HG03521 (cell line): Measurements from ENCODE around the gene LDLRAD3.

Source experiments
- ATAC-seq: cut with Tn5 transposase; IDR thresholded peaks from one replicate; pipeline ENCODE4 v1.9.1; 2021; ENCODE audit warnings: mild to moderate bottlenecking, moderate library complexity; ENCODE audit not compliant: unreplicated experiment

LDLRAD3 gene

DNA sequence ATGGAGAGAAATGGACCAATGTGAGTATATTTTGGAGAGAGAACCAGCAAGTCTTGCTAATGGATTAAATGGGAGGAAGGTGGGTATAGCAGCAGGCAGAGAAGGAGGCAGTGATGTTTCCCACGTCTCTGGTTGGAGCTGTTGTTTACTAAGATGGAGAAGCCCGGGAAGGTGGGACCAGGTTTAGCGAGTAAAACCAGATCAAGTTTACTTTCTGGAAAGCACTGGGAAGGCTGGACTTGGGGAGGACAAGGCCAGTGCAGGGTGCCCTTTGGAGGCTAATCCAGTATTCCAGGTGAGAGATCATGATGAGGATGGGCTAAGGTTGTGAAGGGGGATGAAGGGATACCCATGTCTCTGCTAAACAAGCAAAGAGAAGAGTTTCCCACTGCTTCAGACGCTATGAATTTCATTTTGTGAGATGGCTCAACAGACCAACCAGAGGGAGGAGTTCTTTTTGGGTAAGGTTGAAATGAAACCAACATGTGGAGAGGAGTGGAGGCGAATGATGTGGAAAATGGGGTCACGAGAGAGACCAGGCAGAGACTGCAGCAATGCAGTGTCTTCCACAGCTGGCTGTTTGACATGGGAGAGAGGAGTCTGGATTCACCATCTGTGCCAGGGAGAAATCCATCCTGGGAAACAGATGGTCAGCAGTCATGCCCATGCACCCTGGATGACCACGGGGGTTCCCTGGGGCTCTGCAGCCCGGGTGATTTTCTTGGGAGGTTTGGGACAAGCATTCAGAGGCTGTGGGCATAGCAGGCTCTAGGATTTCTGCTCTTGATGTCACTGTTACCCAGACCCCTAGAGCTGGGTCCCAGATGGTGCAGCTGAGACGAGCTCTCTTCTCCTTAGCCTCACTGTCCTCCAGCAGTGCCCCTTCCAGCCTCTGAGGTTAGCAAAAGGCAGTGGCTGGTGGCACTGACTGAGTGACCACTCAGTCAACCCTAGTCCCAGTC is 320.4 kb downstream of the LDLRAD3 start:
- ATAC-seq: no peak

DNA sequence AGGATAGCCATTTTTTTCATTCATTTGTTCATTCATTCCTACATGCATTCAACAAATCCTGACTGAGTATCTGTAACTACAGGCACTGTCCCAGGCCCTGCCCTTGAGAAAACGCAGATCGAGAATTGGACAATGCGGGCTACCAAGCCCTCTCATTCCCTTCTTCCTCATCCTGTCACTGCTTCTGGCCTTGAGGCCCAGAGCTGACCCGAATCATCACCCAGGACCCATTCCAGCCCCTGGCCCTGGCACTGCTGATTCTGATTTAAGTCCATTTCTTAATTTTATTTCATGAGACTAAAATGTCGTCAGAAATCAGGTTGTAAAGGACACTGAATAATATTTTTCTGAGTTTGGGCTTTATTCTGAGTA is 321.1 kb downstream of the LDLRAD3 start:
- no peak for ATAC-seq

DNA sequence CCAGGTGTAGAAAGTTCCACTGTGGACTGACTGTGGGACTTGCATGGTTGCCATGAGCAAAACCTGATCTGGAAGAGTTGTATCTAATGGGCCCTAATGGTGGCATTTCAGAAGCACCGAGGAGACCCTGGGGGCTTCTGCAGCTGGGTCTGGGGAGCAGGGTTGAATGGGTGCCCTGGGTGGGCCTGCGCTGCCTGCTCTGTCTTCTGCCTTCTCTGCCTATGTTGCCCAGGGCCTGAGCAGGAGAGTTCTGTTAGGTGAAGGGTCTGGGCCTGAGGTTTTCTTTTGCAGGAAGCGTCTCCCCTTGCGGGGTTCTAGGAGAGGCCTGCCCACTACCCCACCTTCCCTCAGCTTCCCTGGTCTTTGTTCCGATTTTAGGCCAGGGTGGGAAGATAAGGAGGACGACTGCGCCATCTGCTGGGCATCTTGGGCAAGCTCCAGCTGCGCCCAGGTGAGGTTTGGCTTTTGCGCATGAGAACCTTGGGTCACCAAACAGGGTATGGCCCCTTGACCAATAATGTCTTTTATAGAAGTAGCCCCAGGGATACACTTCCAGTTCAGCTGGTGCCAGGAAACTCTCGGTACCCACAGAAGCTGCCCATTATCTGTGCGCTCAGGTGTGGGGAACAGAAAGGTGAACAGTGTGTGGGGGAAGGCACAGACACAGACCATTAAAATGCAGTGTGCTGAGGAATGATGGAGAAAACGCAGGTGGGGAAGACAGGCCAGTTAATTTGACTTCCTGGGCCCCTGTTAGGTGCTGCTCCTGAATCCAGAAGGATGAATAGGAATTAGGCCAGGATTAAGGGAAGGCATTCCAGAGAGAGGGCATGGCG is 322.1 kb downstream of the LDLRAD3 start:
- ATAC-seq: peak; percentile 69

DNA sequence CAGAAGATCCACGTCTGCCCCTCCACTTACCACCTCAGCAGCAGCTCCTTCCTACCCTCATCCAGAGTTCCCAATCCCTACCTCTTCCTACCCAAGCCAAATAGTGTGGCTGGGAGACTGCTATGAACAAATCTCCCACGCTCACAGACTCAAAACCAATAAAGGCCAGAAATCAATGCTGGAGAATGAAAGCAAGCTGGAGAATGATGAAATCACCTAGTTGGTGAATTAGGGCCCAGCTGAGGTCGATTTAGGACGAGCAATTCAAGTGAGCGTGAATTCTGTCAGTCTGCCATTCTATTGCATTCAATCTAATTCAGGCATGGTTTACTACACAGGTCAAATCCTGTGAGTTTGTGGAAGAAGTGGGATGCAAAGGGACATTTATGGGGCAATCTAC is 322.9 kb downstream of the LDLRAD3 start:
- no peak for ATAC-seq

DNA sequence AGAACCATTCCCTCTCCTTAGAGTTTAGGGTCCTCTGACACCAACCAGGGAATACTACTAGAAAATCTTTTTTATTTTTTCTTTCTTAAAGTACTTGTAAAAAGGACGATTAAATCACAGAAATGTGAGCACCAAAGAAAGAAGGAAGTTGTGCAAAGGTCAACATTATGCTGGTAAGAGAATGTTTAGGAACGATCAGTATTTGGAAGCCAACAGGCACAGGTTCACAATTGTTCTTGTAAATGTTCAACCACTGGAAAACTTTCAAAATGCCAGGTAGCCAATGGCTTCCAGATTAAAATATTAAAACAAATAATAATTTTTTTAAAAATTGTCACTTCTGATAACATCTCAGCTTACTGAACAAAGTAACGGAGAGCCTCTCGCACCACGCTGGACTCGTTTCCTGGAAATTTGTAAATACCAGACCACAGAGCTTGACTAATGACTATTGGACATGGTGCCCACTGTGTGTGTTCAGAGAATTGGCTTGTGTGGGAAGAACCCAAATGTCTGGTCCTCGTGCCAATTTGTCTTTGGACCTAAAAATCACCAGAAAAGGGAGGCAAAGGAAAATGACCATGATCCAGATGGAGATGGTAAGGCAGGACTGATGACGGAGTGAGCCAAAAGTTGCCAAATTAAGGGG is 324.6 kb downstream of the LDLRAD3 start:
- no peak for ATAC-seq

DNA sequence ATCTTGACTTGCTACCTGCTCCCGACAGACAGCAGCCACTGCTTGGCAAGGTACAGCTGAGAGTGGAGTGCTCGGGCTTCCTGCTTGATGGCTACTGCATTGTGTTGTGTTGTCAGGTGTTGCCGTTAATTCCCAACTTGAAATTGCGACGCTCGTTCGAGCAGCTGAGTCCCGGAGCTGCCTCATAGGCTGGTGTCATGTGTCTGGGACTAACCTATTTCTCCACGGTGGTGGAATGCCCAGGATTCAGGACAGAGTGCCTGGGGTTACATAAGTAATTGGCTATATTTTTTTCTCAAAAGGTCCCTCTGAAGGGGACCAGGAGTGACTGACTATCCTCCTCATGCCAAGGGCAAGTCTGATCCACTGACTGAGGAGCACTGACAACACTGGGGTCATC is 326.8 kb downstream of the LDLRAD3 start:
- ATAC-seq: no peak

DNA sequence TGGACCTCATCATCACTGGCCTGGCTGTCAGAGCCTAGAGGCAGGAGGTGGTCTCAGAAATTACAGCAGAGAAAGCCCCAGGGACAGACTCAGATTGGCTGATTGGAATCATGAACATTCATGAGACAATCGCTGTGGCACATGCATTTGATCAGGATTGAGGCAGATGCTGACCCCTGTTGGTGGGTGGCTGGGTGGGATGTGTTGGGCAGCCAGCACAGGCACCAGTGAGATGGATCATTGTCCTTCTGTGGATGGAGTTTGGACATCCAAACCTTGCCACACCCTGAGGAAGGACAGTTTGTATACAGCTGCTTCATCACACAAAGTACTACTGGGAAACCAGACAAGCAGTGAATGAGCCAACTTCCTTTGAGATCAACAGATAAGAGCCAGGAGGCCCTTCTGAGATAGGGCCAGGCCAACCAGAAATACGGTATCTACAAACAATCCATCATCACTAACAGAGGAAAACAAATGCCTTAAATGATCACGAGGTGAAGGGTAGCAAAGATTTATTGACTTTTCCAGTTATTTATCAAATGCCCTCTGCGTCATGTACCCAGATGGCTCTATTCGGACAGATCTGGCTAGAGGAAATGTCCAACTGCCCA is 328.0 kb downstream of the LDLRAD3 start:
- no peak for ATAC-seq

DNA sequence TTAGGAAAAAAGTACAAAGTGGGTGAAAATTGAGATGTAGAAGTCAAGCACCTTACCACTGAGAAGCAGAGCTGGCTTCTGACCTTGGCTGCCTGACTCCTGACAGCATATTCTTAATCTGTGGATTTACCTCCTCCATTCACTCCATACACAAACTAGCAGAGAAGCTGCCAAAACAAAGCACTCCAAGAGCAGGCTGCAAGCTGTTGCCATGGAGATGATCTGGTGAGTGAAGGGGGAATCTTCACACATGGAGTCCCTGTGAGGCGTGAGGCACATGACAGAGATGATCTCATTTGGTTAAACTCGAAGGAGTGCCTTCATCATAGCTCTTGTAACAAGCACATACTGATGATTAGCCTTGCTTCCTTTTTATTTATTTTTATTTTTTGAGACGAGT is 329.2 kb downstream of the LDLRAD3 start:
- no peak for ATAC-seq

DNA sequence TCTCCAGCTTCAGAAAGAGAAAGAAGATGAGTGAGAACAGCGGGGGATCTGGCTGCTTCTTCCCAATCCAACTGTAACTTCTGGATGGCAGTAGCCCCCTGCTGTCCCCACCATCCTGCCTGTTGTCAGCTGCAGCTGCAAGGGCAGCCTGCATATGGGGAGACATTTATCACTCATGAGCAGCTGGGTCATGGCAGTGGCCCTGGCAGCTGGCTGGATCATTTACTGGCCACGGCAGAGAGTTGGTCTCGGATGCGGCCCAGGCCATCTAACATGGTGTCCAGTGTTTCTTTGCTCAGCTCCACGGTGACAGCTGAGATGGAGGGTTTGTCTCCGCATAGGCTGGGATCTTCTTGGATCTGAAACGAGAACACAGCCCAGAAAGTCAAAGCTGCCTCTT is 330.6 kb downstream of the LDLRAD3 start:
- ATAC-seq: no peak

DNA sequence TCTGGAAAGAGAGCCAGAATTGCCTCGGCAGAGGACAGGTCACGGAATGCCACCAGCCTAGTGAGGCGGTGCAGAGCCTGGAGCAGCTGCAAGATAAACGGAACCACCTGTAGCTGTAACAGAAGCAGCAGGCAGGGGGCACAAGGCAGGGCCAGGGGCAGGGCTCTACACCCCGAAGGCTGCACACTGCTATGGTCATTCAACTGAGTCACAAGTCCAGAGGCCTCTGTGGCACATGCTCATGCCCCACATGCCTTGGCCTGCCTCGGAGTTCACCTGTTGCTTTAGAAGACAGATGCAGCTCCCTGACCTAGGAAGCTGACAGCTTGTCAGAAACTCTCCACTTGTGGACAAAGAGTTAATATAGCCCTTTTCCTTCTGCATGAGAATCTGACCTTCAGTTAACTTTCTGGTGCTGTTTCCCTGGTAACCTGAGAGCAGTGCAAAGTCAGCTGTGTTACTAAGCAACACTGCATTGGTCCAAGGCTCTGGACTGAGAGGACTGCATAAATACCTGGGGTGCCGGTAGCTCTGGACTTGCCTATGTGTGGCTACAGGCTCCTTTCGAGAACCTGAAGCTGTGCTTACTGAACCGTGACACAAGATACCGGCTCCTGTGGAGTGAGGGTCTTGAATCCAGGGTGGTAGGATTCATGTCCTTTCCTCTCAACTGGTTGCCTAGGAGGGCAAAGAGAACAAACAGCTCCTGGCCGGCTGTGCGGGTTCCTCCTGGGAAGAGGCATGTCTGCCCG is 334.8 kb downstream of the LDLRAD3 start:
- no peak for ATAC-seq

DNA sequence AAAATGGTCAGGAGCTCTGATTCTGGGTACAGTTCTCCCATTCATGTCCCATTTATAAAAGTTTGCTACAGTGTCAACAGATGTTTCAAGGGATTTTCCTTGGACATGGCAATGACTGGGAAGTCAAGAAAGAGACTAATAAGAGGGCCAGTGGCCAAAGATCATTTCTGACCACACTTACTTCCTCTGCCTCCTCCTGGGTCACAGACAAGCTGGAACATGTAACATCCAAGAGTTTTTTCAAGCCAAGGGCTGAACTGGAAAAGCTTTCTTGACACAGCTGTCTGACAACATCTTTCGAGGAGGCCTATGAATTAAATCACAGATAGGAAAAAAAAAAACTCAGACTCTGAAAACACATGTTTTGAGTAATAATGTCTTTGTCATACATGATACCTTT is 336.7 kb downstream of the LDLRAD3 start:
- no peak for ATAC-seq
